NCI-H446 (cell line): Measurements from ENCODE around the gene WDR7.
"Not testable (repeated sequence)": the region's sequence is repeated elsewhere in the genome, so short reads cannot be mapped to it uniquely, and the experiment has no call there.

Experiments
- DNase-seq, 2 experiments: peaks; one replicate each; lab custom pipeline; 2025; lab: John Stamatoyannopoulos, UW

Gene WDR7

DNA sequence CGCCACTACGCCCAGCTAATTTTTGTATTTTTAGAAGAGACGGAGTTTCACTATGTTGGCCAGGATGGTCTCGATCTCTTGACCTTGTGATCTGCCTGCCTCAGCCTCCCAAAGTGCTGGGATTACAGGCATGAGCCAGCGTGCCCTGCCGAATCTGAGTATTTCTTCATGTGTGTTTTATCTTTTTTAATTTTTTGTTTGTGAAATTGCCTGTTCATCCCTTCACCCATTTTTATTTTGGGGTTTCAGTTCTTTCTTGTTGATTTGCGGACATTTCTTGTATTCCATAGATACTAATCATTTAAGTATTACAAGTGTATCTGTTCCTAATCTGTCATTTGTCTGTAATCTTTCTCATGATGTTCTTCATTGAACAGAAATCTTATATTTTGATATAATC, 3.1 kb downstream of the WDR7 start:
- not testable (repeated sequence) for DNase-seq

DNA sequence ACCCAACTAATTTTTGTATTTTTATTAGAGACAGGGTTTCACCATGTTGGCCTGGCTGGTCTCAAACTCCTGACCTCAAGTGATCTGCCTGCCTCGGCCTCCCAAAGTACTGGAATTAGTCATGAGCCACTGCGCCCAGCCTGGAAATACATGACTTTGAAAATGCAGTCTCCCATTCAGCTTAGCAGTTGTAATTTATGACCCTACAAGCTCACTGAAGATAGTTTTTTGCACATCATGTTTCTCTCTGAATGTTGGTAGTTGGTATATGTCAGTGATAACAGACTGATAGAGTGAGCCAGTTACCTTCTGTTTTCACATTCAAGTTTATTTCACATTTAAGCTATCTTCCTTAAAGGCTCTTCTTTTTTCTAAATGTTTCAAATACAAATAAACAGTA, 7.1 kb downstream of the WDR7 start:
- DNase-seq = no peak

DNA sequence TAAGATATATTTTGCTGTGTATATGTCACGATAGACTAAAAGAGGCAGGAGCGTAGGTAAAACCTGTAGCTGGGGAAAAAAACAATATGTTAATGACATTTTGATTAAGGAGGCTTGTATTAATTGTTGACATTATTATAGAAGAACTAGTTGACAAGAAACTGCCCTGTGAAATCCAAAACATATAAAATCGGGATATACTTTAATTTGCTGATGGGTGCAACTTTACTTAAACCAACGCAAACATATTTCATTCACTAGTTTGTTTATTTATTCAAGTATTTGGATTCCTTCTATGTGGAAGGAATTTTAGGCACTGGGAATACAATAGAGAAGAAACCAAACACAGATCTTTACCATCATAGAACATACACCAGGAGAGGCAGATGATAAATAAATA, 8.0 kb downstream of the WDR7 start:
- no peak for DNase-seq

DNA sequence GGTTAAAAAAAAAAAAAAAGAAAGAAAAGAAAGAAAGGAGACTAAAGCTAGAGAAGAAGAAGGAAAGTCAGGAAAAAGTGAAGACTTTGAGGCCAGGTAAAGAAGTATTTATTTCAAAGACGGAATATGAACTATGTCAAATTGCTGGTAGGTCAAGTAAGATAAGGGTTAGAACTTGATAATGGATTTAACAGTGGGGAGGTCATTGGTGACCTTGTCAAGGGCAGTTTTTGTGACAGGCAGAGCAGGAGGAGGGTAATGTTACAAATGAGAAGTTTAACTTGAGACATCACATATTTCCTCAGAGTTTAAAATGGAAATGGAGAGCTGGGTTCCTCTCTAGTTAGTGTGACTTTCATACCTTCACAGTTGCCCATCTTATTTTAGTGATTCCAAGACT, 9.5 kb downstream of the WDR7 start:
- no peak for DNase-seq

DNA sequence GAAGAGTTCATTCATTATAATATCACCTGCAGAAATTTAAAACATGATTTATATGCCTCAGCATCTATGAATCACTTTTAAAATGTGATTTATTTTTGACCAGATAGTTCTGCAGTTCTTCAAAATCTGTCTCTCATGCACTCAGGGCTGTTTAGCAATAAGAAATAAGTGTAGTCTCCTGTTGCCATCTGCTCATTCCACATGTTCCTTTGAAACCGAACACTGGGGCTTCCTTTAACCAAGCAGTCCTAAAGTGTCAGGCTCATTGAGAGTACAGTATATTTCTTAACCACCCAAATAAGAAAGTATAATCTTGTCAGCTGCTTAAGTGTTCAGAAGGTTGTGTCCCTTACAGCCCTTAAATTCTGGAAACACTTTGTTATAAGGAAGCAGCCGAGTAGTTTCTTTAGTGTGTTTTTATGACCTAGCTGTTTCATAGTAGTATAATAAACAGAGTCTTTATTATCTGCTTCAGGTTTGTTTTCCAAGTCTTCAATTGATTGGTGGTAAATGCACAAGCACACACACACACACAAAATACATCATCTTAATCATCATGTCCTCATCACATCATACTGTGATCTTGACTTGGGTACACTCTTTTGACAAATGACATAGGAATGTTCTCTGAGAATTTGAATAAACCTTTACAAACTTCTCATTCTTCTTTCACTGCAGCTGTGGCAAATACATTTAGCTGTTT, 10.4 kb downstream of the WDR7 start:
- DNase-seq = no peak

DNA sequence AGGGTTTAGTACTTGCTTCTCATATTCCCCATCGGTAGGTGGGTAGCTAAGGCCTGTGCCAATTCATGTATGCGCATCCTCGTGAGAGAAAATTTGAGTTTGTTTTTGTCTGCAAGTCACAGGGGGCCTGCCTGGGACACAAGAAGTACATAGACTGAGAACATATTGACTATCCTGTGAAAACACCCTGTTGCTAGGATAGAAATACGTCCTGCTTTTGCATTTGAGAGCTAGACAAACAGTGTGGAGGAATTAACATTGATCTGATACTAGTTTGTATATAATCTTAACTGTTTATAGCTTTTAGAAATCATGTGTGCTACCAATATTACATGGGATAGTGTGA, 10.9 kb downstream of the WDR7 start:
- no peak for DNase-seq

DNA sequence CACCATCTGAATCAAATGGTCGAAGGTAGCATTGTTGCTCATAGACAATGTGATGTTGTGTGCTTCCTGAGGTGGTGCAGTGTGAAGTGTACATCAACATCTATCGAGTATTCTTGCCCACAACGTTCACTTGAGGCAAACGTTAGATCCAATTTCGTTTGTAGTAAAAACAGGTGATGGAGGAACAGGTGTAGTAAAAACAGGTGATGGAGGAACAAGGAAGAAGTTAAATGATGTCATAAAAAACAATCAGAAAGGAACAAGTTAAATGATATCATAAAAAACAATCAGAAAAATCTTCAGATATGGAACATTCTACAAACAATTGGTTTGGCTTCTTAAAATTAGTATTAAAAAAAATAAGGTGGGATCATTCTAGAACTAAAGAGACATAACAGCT, 11.3 kb downstream of the WDR7 start:
- no peak for DNase-seq

DNA sequence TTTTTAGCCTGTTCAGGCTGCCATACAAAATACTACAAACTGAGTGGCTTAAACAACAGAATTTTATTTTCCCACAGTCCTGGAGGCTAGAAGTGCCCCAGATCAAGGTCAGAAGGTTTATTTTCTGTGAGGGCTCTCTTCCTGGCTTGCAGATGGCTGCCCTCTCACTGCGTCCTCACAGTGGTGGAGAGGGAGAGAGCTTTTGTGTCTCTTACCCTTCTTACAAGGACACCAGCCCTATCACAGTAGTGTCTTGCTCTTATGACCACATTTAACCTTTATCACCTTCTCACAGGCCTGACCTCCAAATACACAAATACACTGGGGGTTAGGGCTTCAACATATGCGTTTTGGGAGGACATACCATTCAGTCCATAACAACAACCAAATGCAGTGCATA, 11.7 kb downstream of the WDR7 start:
- no peak for DNase-seq

DNA sequence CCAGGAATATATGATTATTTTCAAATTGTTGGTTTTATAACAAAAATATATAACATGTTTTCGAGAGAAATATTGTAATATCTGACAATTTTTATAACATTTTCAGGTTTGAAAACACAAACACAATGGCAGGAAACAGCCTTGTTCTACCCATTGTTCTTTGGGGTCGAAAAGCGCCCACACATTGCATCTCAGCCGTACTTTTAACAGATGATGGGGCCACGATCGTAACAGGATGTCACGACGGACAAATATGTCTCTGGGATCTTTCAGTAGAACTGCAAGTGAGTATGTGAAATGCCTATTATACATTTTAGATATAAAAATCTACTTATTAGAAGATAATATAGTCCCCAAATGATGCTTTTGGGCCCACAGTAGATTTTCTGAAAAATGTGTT, 21.2 kb downstream of the WDR7 start:
- DNase-seq = no peak

DNA sequence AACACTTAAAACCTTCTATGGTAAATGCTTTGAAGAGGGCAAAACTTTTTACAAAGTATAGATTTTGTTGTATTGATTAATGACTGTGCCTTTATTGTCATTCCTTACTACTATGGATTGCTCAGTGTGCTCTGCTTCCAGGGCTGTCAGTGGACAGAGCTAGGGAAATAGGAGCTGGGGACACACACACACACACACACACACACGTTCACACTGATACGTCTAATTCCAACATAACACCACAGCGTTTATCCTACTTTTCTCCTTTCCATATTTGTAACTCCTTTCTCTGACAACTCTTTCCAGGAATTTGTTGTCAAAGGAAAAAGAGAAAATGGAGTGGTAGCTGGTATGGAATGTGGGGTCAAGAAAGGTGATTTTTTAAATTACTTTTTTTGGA, 21.8 kb downstream of the WDR7 start:
- no peak for DNase-seq

DNA sequence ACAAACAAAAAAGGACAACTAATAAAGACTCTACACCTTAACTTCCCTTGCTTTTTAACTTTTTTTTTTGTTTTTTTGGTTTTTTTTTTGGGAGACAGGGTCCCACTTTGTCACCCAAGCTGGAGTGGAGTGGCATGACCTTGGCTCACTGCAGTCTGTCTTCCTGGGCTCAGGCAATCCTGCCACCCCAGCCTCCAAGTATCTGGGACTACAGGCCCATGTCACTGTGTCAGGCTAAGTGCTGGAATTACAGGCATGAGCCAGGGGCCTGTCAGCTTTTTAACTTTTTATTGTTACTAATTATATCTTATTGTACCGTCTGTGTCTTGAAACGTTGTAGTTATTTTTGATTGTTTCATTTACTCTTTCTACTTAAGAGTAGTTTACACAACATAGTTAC, 25.5 kb downstream of the WDR7 start:
- DNase-seq = no peak

DNA sequence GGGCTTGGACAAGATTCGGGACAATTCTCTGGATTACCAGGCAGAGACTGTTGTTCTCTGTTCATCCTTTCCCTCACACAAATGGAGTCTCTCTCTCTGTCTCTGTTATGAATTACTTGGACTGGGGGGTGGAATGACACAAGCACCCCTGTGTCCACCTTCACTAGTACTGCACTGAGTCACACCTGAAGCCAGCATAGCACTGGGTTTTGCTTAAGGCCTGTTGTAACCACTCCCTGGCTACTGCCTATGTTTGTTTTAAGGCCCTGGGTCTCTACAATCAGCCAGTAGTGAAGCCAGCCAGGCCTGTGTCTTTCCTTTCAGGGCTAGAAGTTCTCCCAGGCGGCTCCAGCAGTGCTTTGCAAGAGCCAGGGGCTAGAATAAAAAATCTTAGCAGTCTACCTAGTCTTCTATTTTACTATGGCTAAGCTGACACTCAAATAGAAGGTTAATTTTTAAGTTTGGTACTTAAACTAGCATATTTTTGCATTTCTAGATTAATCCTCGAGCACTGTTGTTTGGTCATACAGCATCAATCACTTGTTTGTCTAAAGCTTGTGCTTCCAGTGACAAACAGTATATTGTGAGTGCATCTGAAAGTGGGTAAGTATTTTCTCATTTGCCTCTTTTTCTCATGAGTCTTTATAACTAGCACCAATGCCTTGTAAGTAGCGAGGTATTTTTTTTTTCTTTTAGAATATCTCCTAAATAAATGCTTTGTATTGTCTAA, 27.8 kb downstream of the WDR7 start:
- DNase-seq = no peak

DNA sequence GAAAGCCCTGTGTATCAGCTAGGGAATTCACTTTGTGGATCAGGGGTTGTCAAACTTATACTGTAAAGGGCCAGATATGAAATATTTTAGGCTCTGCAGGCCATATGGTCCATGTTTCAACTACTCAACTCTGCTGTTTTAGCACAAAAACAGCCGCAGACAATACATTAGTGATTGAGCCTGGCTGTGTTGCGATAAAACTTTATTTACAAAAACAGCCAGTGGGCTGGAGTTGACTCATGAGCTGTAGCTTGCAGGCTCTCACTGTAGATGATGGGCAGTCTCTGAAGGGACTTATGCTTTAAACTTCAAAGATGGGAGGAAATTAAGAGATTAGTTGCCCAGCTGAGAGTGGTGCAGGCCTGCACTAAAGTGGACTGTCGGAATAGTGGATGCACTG, 33.1 kb downstream of the WDR7 start:
- DNase-seq = no peak

DNA sequence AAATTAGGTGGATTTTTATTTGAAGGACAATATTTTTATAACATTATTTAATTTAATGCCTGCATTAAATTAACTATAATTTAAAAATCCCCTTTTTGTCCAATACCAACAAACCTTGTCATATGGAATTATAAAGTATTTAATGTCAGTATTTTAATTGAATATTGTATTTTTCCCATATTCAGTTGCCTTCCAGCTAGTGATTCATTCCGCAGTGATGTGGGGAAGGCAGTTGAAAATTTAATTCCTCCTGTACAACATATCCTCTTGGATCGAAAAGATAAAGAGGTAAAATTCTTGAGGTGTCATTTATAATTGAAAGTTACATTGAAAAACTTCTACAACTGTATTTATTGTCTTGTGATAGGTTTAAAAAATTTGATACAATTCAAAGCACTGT, 40.4 kb downstream of the WDR7 start:
- DNase-seq = no peak

DNA sequence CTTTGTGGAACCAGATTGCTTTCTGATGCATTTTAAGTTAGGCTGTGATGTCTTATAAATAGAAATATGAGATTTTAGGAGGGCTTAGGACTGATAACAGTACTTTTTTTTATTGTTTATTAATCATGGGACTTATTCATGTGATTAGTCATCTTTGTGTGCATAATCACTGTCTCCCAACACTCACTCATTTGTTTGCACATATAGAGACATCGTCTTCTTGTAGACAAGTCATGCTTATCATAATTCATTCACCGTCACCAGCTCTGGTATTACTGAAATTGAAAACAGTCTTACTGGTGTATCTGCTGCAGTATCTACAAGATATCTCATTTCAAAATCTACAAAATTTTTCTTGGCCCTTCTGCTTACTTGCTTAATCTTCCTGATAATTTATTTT, 45.8 kb downstream of the WDR7 start:
- no peak for DNase-seq

DNA sequence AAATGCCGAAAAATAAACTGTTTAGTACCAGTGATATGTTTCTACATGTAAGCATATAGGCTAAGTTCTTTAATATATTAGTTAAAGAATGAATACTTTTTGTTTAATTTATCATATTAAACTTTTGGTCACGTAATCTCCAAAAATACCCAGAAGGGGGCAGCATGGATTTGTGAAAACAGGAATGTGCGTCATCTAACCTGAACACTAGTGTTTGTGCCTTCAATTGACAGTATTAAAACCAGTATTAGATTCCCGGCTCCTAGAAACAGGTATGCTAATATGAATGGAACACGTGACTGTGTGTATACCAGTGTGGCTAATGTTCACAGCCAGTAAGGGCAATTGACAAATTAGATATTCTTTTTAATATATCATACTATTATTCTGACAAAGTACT, 51.8 kb downstream of the WDR7 start:
- peak in 1 of 2 experiments; percentile 51 for DNase-seq

DNA sequence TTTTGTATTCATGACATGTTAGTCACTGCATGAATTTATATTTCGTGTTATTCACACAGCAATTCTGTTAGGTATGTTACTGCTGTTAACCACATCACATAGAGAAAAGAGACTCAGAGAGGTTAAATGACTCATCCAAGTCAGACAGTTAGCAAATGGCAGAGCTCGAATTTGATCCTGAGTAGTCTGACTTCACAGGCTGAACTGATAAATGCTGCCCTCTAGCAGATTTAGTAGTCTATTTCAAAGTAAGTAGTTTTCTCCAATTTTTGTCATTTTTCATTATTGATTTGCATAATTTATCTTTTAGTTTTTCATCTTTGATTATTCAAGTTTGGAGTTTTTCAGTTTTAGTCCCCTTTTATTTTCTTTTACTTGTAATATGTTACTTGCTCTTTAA, 58.3 kb downstream of the WDR7 start:
- peak; percentile 8 to 53 for DNase-seq

DNA sequence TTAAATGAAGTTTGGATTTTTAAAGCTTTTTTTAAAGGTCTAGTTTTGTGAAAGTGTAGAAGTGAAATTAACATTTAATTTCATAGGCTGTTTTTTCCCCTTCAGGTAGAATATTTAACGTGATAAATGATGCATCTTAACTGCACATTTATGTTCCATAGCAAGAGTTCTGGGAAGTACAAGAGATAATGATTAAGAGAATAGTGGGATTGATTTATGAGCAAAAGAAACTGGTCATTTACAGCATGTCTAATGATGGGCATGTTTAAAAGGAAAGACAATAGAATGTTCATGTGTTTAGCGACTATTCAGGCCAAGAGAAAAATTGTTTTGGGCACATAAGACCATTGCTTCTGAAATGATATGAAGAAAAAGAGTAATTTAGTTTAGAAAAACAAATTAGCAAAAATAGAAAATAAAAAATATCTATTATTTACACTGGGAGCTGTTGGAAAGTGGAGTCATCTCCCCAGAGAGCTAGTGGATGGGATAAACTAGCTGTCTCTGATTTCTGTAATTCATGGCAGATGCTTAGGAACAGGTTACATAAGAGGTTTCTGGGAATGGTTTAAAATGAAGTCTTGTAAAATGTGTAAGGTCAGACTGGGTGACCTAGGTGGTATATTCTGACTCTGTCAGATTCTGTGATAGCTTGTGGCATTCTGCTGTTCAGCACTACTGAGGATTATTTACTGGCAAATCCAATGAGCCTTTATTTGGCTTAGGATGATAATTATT, 60.7 kb downstream of the WDR7 start:
- peak in 1 of 2 experiments; percentile 1 for DNase-seq

DNA sequence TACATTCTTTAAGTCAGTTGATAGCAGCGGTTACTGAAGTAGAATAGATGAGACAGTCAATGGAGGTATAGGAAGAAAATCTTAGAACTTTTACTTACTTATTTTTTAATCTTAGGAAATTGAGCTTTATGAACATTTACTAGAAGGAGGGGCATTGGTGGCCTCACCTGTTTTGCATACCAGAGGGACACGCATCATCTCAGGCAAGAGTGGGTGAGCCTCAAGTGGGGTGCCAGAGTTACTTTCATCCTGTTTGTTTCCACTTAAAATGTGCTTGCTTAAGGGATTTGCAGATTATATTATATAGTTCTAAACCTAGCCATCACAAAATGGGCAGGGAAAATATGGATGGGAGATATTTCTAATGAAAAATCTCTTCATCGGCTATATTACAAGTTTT, 61.6 kb downstream of the WDR7 start:
- no peak for DNase-seq

DNA sequence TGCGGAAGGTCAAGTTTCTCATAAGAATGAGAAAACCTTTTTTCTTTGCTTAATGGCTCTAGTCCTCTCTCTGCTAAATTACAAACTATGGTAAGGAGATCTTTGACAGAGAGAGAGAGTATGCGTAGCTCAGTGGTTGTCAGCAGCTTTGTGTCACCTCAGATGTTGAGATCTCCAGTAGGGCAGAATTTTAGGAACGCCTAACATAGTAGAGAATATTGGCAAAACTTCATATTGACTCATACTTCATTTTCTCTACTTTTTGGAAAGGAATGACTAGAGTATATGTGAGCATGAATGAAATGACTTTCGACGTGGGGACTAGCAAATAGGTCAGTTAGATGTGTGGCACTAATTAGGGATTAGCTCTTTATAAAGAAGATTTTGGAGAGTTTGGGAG, 64.0 kb downstream of the WDR7 start:
- DNase-seq = no peak

DNA sequence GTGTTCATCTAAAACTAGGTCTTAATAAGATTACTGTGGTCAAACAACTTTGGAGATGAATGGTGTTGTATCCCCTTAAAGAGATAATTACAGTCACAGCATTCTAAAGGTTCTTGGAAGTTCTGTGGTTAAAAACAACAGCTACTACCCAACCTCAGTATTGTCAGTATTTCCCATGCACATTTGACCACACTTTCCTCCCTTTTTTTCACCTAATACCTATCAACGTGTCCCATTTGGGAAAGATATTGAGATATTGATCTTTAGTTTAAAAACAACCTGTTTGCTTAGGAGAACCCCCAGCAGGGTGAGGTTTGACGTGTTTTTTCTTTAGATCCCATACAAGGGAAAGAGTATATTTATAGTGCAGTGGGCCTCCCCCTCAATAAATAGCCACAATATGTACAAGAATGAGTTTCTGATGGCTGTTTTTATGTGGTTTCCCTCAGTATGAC, 65.6 kb downstream of the WDR7 start:
- DNase-seq = no peak

DNA sequence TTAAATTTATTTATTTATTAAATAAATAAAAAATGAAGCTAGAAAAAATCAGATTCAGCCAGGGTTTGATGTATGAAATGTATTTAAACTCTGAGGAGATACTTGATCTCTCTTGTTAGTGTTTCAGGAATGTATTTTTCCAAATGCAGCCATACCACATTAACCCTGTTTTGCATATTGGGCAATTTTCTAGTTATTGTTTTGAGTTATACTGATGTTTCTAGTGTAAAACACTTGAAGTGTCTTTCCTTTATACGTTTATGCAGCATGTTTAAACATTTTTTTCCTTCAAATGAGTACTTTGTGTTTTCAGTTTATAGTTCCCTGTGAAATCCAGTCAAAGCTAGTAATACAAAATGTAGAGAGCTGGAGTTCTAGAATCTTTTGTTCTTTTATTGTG, 69.9 kb downstream of the WDR7 start:
- DNase-seq = no peak

DNA sequence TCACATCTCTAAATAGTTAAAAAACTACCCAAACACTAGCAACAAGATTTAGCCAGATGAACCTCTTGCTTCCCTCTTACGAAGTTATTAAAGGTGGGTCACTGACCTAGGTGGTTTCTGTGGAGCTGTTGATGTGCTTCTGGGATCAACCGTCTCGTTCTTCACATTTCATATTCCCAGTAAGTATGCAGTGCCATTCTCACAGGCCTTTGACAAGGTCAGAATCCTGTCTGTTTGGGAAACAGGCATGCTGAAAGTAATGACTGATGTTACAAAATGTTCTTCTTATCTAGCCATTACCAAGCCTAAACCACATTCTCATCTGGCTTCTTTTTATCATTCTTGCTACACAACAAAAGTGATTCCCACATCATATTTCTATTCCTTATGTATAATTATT, 70.3 kb downstream of the WDR7 start:
- DNase-seq = no peak
